GM19324 (cell line): ENCODE data around the gene BMF.

Experiments
- ATAC-seq: cut with Tn5 transposase; IDR thresholded peaks from one replicate; pipeline ENCODE4 v1.9.1; 2021; ENCODE audit warnings: mild to moderate bottlenecking, moderate library complexity; ENCODE audit not compliant: unreplicated experiment, low FRiP score

BMF gene

DNA sequence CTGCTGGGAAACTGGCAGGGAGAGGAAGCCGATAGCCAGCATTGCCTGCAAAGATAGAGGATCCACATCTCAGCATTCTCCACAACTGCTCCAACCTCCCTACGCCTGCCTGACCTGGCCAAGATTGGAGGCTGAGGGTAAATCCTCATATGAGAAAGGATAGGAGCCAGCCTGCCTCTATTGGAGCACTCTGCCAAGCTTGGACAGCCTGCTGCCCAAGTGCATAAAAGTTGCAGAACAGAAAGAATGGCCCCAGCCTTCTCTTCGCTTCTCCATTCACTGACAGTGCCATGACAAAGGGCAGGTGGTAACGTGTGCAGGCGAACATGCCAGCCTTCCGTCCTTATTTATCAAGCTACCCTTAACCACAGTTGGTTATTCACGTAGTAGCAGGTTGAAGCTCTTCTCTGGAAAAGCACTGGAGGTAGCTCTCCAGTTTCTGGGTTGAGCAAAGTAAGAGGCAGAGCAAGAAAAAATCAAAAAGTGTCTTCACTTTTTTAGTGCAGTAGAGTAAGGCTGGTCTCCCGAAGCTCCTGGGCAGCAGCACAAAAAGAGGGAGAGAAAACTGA is 4.3 kb downstream of the BMF start:
- ATAC-seq = no peak

DNA sequence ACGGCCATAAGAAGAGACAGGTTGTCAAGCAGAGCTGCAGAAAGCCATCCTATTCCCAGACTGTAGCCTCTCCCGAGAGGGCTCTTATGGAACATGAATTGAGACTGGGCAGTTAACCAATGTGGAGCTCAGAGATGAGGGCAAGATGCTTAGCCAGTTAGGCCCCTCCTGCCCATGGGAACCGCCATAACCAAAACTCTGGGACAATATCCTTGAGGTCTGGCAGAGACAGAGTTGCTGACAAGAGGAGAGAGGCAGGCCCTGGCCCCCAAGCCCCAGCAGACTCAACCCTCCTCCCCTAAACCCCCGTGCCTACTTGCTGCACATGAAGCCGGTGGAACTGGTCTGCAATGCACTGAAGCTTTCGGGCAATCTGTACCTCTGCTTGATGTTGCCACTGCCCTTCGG is 4.8 kb downstream of the BMF start:
- no peak for ATAC-seq

GRCh38 chr15:40102897-40103858 is 5.5 kb downstream of the BMF start:
- no peak for ATAC-seq

GRCh38 chr15:40100947-40101905 is 7.5 kb downstream of the BMF start:
- no peak for ATAC-seq

DNA sequence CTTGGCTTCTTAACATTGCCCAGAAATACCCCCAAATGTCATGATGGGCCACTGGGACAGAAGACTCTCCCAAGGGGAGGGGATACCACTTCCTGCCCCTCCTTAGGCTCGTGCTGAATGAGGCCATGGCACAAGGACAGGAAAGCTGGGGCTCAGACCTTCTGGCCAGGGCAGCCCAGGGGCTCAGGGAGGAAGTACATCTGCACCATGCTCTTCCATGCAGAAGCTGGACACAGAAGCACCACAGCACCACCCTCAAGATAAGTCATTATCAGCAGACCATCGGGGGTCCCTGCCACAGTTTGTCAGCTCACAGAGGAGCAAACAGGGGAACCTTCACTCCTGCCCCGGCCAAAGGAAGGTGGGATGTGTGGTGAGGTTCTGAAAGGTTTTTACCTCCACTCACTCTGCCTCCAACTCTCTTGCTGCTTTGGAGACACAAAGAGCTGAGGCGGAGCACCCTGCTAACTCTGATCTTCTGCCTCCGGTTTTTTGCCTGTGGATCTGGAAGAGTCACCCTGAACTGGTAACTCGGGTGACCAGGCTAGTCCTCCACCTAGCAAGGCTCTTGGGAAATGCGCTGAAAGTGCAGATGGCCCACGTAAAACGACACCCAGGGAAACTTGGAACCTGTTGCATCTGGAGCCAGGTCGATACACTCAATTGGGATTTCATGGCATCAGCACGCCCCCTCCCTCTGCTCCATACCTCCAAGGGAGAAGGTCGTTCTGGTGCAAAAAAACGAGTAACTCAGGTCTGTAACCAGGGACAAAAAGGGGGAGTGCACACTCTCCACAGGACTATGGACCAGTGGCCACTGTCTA is 8.3 kb downstream of the BMF start:
- ATAC-seq = no peak

DNA sequence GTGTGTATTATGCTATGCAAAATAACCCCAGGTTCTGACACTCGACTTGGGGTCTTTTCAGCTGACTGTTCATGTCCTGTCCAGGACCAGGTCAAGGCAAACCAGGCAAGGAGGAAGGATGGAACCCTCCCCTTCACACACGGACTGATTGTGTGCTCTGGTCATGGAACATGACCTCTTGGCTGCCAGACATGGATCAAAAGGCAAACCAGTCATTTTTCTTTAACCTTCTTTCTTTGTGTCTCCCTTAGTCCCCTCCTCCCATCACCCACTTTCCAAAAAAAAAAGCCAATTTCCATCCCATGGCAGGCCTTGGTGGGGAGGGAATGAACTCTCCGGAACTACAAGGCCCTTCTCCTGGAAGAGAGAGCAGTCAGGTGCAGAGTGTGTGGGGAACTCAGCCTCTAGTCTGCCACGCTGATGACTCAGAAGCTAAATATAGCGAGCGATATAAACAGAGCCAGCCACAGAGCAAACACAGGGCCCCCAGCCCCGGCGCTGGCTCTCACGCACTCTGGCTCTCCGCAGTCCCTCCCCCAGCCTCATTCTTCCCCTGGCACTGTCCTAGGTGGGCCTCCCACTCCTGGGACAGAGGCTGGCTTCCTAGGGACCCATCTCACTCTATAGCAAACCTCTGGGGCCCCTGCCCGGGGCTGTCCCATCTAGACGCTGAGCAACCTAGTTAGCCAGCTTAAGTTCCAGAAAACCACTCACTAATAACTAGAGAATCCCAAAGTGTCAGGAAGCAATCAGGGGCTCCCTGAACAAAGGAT is 10.0 kb downstream of the BMF start:
- peak; percentile 73 for ATAC-seq

- no peak for ATAC-seq
These were observed 10.7 kb downstream of the BMF start for GRCh38 chr15:40097968-40098476.

DNA sequence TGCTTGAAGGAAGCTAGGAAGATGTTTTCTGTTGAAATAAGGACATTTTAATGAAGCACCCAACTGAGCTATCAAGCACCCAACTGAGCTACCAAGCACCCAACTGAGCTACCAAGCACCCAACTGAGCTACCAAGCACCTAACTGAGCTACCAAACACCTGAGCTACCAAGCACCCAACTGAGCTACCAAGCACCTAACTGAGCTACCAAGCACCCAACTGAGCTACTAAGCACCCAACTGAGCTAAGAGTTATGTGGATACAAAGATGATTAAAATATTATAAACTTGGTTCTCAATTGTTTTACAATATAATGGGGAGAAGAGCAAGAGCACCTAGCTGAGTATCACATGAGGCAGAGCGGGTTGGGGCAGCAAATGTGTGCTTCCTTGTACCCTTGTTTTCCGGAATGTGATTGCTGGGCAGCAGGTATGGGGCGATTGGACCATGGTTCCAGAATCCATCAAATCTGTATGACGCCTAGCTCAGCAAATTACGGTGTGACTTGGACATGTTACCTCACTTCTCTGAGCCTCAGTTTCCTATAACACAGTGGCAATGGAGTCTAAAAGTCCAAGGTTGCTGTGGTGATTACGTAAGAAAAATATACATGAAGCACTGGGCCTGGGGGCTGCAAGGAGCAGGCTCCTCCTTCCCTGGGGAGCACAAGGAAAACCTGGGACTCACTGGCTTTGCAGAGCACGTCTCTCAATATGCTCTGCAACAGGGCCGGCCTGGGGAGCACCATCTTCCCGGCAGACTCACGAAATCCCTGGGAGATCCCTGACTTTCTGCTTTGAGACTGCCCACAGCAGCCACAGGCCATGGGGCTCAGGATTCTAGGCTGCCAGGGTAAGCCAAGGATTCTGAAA is 11.3 kb downstream of the BMF start:
- ATAC-seq = no peak

- ATAC-seq = peak; percentile 35
These were observed 12.4 kb downstream of the BMF start for GRCh38 chr15:40096094-40096891.

DNA sequence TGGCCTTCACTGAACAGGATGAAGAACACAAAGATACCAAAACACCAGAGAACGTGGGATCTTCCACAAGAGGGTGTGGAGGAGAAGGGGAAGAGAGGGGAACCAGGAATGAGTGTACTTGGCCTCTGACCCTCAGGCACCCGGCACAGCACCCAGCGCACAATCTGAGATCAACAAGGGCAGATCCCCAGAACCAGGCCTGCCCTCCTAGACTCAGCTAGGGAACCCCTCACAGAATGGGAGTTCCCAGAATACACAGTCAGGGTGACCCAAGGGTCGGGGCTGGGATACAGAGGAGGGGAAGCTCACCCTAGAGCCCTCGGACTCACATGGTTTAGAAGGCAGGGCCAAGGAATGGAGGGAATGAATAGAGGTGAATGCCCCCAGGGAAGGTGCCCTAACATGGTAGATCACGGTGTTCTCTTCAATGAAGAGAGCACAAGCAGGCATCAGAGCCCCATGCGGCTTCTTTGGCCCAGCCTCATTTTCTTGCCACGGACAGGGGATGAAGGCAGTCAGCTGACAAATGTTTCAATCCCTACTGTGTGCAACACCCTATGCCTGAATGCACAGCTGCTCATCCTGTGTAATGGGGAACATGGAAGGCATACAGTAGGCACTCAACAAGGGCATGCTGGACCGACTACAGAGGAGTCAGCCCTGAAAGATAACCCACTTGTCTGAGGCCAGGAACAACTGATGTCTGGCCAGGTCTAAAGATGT is 13.1 kb downstream of the BMF start:
- no peak for ATAC-seq

- ATAC-seq = no peak
These were observed 14.5 kb downstream of the BMF start for GRCh38 chr15:40094156-40094555.

- ATAC-seq = no peak
These were observed 15.5 kb downstream of the BMF start for GRCh38 chr15:40092979-40093869.

- ATAC-seq = no peak
These were observed 16.3 kb downstream of the BMF start for GRCh38 chr15:40092256-40092978.

GRCh38 chr15:40091861-40092255 is 16.8 kb downstream of the BMF start:
- ATAC-seq = no peak
